ENCODE results near the gene TESK2.

DNA sequence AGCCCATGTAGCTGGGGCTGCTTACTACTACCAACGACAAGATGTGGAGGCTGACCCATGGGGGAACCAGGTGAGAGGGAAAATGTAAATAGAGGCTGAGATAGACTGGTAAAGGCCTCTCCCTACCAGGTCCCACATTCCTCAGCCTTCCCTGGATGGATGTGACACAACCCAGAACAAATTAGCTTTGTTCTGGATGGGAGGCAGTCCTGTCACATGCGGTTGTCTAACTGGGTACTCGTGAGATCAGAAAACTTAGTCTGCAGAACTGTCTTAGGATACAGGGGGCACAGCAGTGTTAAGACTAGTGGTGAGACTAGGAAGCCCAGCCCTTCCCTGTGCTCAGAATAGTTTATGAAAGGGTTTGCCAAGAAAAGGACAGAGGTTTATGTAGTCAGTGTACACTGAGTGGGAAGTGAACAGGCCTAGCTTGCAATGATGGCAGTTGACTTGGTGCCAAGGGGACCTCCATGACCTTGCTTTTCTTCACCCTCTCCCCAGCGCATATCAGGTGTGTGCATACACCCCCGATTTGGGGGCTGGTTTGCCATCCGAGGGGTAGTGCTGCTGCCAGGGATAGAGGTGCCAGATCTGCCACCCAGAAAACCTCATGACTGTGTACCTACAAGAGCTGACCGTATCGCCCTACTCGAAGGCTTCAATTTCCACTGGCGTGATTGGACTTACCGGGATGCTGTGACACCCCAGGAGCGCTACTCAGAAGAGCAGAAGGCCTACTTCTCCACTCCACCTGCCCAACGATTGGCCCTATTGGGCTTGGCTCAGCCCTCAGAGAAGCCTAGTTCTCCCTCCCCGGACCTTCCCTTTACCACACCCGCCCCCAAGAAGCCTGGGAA lies 17.6 kb upstream of the TESK2 start:
- TF ChIP-seq EP300 (IDR thresholded peaks at IDR 0.05; ENCODE audit: borderline replicate concordance in 1 of 2, low read depth in 1 of 2, low read length in 1 of 2) (no peak), POLR2AphosphoS5 (IDR thresholded peaks at IDR 0.05; ENCODE audit: low read depth, low read length) (peak; percentile 35; the same call in 1 of the 2 replicates), TAF1 (IDR thresholded peaks at IDR 0.05; ENCODE audit: borderline replicate concordance, low read depth, low read length) (no peak), SMC3 (IDR thresholded peaks at IDR 0.05; ENCODE audit: low read depth, low read length) (no peak), GABPA (IDR thresholded peaks at IDR 0.05; ENCODE audit: low read depth) (no peak), JUND (IDR thresholded peaks at IDR 0.05) (no peak), FOXM1 (IDR thresholded peaks at IDR 0.05; ENCODE audit: low read depth) (no peak), RFX5 (IDR thresholded peaks at IDR 0.05; ENCODE audit: low read length) (no peak), SIN3A (IDR thresholded peaks at IDR 0.05; ENCODE audit: borderline replicate concordance, low read depth, low read length) (no peak)
- TF ChIP-seq, protein P1, sequence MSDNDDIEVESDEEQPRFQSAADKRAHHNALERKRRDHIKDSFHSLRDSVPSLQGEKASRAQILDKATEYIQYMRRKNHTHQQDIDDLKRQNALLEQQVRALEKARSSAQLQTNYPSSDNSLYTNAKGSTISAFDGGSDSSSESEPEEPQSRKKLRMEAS (IDR thresholded peaks at IDR 0.05; ENCODE audit: low read depth): no peak
- TF ChIP-seq, protein P2, sequence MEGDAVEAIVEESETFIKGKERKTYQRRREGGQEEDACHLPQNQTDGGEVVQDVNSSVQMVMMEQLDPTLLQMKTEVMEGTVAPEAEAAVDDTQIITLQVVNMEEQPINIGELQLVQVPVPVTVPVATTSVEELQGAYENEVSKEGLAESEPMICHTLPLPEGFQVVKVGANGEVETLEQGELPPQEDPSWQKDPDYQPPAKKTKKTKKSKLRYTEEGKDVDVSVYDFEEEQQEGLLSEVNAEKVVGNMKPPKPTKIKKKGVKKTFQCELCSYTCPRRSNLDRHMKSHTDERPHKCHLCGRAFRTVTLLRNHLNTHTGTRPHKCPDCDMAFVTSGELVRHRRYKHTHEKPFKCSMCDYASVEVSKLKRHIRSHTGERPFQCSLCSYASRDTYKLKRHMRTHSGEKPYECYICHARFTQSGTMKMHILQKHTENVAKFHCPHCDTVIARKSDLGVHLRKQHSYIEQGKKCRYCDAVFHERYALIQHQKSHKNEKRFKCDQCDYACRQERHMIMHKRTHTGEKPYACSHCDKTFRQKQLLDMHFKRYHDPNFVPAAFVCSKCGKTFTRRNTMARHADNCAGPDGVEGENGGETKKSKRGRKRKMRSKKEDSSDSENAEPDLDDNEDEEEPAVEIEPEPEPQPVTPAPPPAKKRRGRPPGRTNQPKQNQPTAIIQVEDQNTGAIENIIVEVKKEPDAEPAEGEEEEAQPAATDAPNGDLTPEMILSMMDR (IDR thresholded peaks at IDR 0.05): peak; percentile 12; the same call in 1 of the 2 replicates
- TF ChIP-seq, protein P3, sequence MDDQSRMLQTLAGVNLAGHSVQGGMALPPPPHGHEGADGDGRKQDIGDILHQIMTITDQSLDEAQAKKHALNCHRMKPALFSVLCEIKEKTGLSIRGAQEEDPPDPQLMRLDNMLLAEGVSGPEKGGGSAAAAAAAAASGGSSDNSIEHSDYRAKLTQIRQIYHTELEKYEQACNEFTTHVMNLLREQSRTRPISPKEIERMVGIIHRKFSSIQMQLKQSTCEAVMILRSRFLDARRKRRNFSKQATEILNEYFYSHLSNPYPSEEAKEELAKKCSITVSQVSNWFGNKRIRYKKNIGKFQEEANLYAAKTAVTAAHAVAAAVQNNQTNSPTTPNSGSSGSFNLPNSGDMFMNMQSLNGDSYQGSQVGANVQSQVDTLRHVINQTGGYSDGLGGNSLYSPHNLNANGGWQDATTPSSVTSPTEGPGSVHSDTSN (IDR thresholded peaks at IDR 0.05): no peak
- TF ChIP-seq, protein P4, sequence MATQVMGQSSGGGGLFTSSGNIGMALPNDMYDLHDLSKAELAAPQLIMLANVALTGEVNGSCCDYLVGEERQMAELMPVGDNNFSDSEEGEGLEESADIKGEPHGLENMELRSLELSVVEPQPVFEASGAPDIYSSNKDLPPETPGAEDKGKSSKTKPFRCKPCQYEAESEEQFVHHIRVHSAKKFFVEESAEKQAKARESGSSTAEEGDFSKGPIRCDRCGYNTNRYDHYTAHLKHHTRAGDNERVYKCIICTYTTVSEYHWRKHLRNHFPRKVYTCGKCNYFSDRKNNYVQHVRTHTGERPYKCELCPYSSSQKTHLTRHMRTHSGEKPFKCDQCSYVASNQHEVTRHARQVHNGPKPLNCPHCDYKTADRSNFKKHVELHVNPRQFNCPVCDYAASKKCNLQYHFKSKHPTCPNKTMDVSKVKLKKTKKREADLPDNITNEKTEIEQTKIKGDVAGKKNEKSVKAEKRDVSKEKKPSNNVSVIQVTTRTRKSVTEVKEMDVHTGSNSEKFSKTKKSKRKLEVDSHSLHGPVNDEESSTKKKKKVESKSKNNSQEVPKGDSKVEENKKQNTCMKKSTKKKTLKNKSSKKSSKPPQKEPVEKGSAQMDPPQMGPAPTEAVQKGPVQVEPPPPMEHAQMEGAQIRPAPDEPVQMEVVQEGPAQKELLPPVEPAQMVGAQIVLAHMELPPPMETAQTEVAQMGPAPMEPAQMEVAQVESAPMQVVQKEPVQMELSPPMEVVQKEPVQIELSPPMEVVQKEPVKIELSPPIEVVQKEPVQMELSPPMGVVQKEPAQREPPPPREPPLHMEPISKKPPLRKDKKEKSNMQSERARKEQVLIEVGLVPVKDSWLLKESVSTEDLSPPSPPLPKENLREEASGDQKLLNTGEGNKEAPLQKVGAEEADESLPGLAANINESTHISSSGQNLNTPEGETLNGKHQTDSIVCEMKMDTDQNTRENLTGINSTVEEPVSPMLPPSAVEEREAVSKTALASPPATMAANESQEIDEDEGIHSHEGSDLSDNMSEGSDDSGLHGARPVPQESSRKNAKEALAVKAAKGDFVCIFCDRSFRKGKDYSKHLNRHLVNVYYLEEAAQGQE (IDR thresholded peaks at IDR 0.05; ENCODE audit: low read depth, low read length): no peak
